H9 (cell line): ENCODE data around the gene STAC. TPM values are rescaled to one million over a fixed set of nuclear protein-coding genes. Genes with fewer than 3 reads are reported as not detected.

Experiments used
- DNase-seq: peaks from one replicate; pipeline ENCODE4 v3.0.0-alpha.2; 2017
- H2AFZ ChIP-seq: one replicate; pipeline ENCODE4 v1.6.1; 2013; ENCODE audit warnings: mild to moderate bottlenecking, low read length, control low read depth, moderate library complexity
- H2AK5ac ChIP-seq: 2 replicates; pipeline ENCODE4 v1.6.1; 2013; ENCODE audit warnings: low read length, control low read depth, mixed read lengths; ENCODE audit not compliant: insufficient read length
- H2BK120ac ChIP-seq: one replicate; pipeline ENCODE4 v1.6.1; 2013; ENCODE audit warnings: low read depth, mild to moderate bottlenecking, low read length, control low read depth, inconsistent platforms; ENCODE audit not compliant: poor library complexity, severe bottlenecking
- H2BK12ac ChIP-seq: 2 replicates; pipeline ENCODE4 v1.6.1; 2013; ENCODE audit warnings: low read length, control low read depth, mixed read lengths, low read depth; ENCODE audit not compliant: insufficient read length
- H2BK15ac ChIP-seq: 2 replicates; pipeline ENCODE4 v1.6.1; 2013; ENCODE audit warnings: low read depth, low read length, control low read depth
- H2BK20ac ChIP-seq: one replicate; pipeline ENCODE4 v1.6.1; 2013; ENCODE audit warnings: low read depth, mild to moderate bottlenecking, low read length, control low read depth, inconsistent platforms; ENCODE audit not compliant: poor library complexity, severe bottlenecking
- H2BK5ac ChIP-seq: 2 replicates; pipeline ENCODE4 v1.6.1; 2013; ENCODE audit warnings: low read length, control low read depth, mixed read lengths; ENCODE audit not compliant: insufficient read length
- H3K14ac ChIP-seq: 2 replicates; pipeline ENCODE4 v1.6.1; 2013; ENCODE audit warnings: low read length, control low read depth; ENCODE audit not compliant: insufficient read depth
- H3K18ac ChIP-seq: 2 replicates; pipeline ENCODE4 v1.6.1; 2013; ENCODE audit warnings: low read depth, mild to moderate bottlenecking, mixed read lengths, low read length, control low read depth; ENCODE audit not compliant: insufficient read length
- H3K23ac ChIP-seq: 2 replicates; pipeline ENCODE4 v1.6.1; 2013; ENCODE audit warnings: low read length, control low read depth, mixed read lengths, low read depth; ENCODE audit not compliant: insufficient read length
- H3K23me2 ChIP-seq: 2 replicates; pipeline ENCODE4 v1.6.1; 2013; ENCODE audit warnings: low read depth, mild to moderate bottlenecking, mixed read lengths, low read length, control low read depth; ENCODE audit not compliant: insufficient read length, poor library complexity, severe bottlenecking
- H3K27ac ChIP-seq: 2 replicates; pipeline ENCODE4 v1.5.1; 2013; ENCODE audit warnings: low read length, control low read depth, mixed read lengths, low read depth; ENCODE audit not compliant: insufficient read length
- H3K27me3 ChIP-seq: 2 replicates; pipeline ENCODE4 v1.6.1; 2013; ENCODE audit warnings: low read length, control low read depth, inconsistent platforms; ENCODE audit not compliant: insufficient read depth
- H3K4ac ChIP-seq: 2 replicates; pipeline ENCODE4 v1.6.1; 2013; ENCODE audit warnings: low read depth, mild to moderate bottlenecking, control low read depth, inconsistent platforms, low read length, moderate library complexity
- H3K4me1 ChIP-seq: 2 replicates; pipeline ENCODE4 v1.6.1; 2013; ENCODE audit warnings: low read length, control low read depth, inconsistent platforms; ENCODE audit not compliant: insufficient read depth
- H3K4me2 ChIP-seq: 2 replicates; pipeline ENCODE4 v1.6.1; 2013; ENCODE audit warnings: low read length, control low read depth, mixed read lengths; ENCODE audit not compliant: insufficient read length, insufficient read depth
- H3K56ac ChIP-seq: 2 replicates; pipeline ENCODE4 v1.6.1; 2013; ENCODE audit warnings: low read depth, mild to moderate bottlenecking, mixed read lengths, low read length, control low read depth; ENCODE audit not compliant: insufficient read length
- H3K79me1 ChIP-seq: 2 replicates; pipeline ENCODE4 v1.6.1; 2013; ENCODE audit warnings: low read depth, mild to moderate bottlenecking, moderate library complexity, low read length, control low read depth, inconsistent platforms; ENCODE audit not compliant: insufficient read depth, poor library complexity, severe bottlenecking
- H3K79me2 ChIP-seq: 2 replicates; pipeline ENCODE4 v1.6.1; 2013; ENCODE audit warnings: low read length, control low read depth, inconsistent platforms; ENCODE audit not compliant: insufficient read depth
- H3K9ac ChIP-seq: 2 replicates; pipeline ENCODE4 v1.6.1; 2013; ENCODE audit warnings: low read length, control low read depth, mixed read lengths; ENCODE audit not compliant: insufficient read length; ENCODE audit errors: extremely low read depth
- H3K9me3 ChIP-seq: one replicate; pipeline ENCODE4 v1.6.1; 2013; ENCODE audit warnings: low read depth, low read length, inconsistent platforms; ENCODE audit not compliant: control insufficient read depth
- H3T11ph ChIP-seq: one replicate; pipeline ENCODE4 v1.6.1; 2013; ENCODE audit warnings: mild to moderate bottlenecking, low read length, control low read depth, inconsistent platforms
- H4K20me1 ChIP-seq: one replicate; pipeline ENCODE4 v1.6.1; 2013; ENCODE audit not compliant: control insufficient read depth, insufficient read length, insufficient read depth
- H4K5ac ChIP-seq: 2 replicates; pipeline ENCODE4 v1.6.1; 2013; ENCODE audit warnings: low read depth, mild to moderate bottlenecking, mixed read lengths, low read length, control low read depth; ENCODE audit not compliant: insufficient read length
- H4K8ac ChIP-seq: replicated peaks from 2 replicates; pipeline ENCODE4 v1.6.1; 2013; ENCODE audit warnings: low read length, control low read depth, mixed read lengths, low read depth; ENCODE audit not compliant: insufficient read length
- H4K91ac ChIP-seq: 2 replicates; pipeline ENCODE4 v1.6.1; 2013; ENCODE audit warnings: low read depth, mild to moderate bottlenecking, moderate library complexity, mixed read lengths, low read length, control low read depth; ENCODE audit not compliant: insufficient read length
- H3K27ac Mint-ChIP-seq, 3 experiments: 2 replicates in 2 of 3; 3 replicates in 1 of 3; pipeline ENCODE4 v1.8.0; 2020 to 2021; ENCODE audit warnings: mixed read lengths in 3 of 3, mild to moderate bottlenecking in 1 of 3, moderate library complexity in 1 of 3
- H3K27me3 Mint-ChIP-seq: 2 replicates; pipeline ENCODE4 v1.8.0; 2021; ENCODE audit warnings: low read depth, mild to moderate bottlenecking, moderate library complexity, mixed read lengths
- H3K36me3 Mint-ChIP-seq, 3 experiments: 2 replicates in 2 of 3; 3 replicates in 1 of 3; pipeline ENCODE4 v1.8.0; 2020 to 2021; ENCODE audit warnings: low read depth in 3 of 3, mixed read lengths in 3 of 3; ENCODE audit not compliant: insufficient read depth in 1 of 3
- H3K4me1 Mint-ChIP-seq, 2 experiments: 2 replicates each; pipeline ENCODE4 v1.8.0; 2020; ENCODE audit warnings: mixed read lengths in 2 of 2
- H3K4me3 Mint-ChIP-seq, 2 experiments: 2 replicates in 1 of 2; 3 replicates in 1 of 2; pipeline ENCODE4 v1.8.0; 2020 to 2021; ENCODE audit warnings: mild to moderate bottlenecking in 2 of 2, mixed read lengths in 2 of 2, moderate library complexity in 1 of 2
- H3K9me3 Mint-ChIP-seq, 2 experiments: 2 replicates in 1 of 2; 3 replicates in 1 of 2; pipeline ENCODE4 v1.8.0; 2020; ENCODE audit warnings: mild to moderate bottlenecking in 2 of 2, mixed read lengths in 2 of 2, moderate library complexity in 1 of 2
- CTCF ChIP-seq: fragments of 200-600 bp; sonication (generic); conservative IDR thresholded peaks from 3 replicates; pipeline ENCODE4 v1.8.0; 2021; ENCODE audit warnings: antibody characterized with exemption, mild to moderate bottlenecking
- total RNA-seq: library from RNA; stranded (reverse); gene quantifications from 2 replicates; pipeline ENCODE4 v1.2.1, GENCODE V29; 2021

Gene STAC
- total RNA-seq, 1 experiment from 2014 or later: 3.0 TPM

GRCh38 chr3:36332139-36332538, 48.2 kb upstream of the STAC start:
- no peak for TF ChIP-seq CTCF
- Histone ChIP-seq H2BK15ac (no peak overlapping the region), H3K23ac (no peak overlapping the region), H3K4me1 (no peaks in the 10 kb centered on the region), H2BK12ac (no peak overlapping the region), H3K27ac (no peak overlapping the region), H2BK5ac (no peak overlapping the region), H3K56ac (no peak overlapping the region), H4K5ac (no peak overlapping the region), H2BK120ac (no peak overlapping the region), H4K8ac (no peak overlapping the region), H3K14ac (no peak overlapping the region), H3K23me2 (no peaks in the 10 kb centered on the region), H3T11ph (no peak overlapping the region), H3K27me3 (no peaks in the 10 kb centered on the region), H3K9ac (no peak overlapping the region), H4K91ac (no peak overlapping the region), H3K4ac (no peak overlapping the region), H2BK20ac (no peak overlapping the region), H2AK5ac (no peak overlapping the region), H2AFZ (no peak overlapping the region), H3K18ac (no peak overlapping the region), H3K79me1 (no peaks in the 10 kb centered on the region), H4K20me1 (no peaks in the 10 kb centered on the region), H3K4me2 (no peak overlapping the region), H3K79me2 (no peaks in the 10 kb centered on the region), H3K9me3 (no peaks in the 10 kb centered on the region)
- no peak for DNase-seq
- Mint-ChIP-seq H3K4me1 (peaks cover 11% of the 10 kb centered on the region in 2 experiments), H3K9me3 (no peaks in the 10 kb centered on the region), H3K36me3 (peaks cover 0 to under 1% (median 0%) of the 10 kb centered on the region in 3 experiments; a peak in 1 of 7 replicates), H3K4me3 (no peak overlapping the region), H3K27ac (peak overlapping the region in 1 of 3 experiments; percentile 10; a peak in 1 of 7 replicates), H3K27me3 (no peaks in the 10 kb centered on the region)
